ENCODE data around the gene IGSF22. TPM values are rescaled to one million over a fixed set of nuclear protein-coding genes. Genes with fewer than 3 reads are reported as not detected.

IGSF22 gene
- total RNA-seq, 1 experiment from 2014 or later = not detected

DNA sequence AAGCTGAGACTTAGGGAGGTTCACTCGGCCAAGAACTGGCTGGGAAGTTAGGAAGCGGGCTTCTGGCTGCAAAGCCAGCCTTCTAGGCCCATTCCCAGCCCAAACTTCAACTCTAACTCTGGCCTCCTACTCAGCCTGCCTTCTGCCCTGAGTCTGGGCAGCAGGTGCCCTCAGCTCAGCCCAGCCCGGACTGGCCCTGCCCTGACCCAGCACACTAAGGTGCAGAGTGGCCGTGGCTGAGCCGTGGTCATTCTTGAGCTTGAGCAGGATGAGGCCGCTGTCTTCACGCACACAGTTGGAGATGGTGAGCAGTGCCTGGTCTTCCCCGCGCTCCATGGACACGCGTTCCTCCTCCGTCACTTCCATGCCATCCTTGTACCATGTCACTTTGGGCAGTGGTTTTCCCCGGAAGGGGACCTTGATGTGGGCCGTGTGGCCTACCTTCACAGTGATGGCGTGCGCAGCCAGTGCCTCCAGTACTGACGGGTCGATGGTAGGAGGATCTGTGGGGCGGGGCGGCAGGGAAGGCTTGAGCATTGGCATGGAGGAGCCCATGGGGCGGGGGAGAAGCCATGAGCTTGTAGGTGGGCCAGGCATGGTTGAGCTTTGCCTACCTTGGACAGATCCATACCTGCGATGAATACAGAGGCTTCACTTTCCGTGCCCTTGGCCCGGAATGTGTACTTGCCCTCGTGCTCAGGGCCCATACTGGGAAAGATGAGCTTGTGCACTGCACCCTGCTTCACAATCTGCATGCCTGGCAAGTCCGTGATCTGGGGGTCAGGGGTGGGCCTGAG is 12.1 kb downstream of the IGSF22 start:
- no TSS peak for BruUV-seq (replicated peaks)

More for the DNA sequence above, 12.1 kb downstream of the IGSF22 start:
- no peaks in the 10 kb centered on the region for H3K79me2 ChIP-seq (ENCODE audit: insufficient read depth, low read length)
- no peaks in the 10 kb centered on the region for H3K36me3 ChIP-seq (ENCODE audit: control insufficient read depth in 1 of 2, insufficient read depth in 2 of 2, low read length in 2 of 2)
- H4K20me1 ChIP-seq (ENCODE audit: insufficient read depth) = no peaks in the 10 kb centered on the region
- ATAC-seq (no peak), DNase-seq (ENCODE audit: low read depth, low spot score) (no peak)
- no peaks in the 10 kb centered on the region for H3K9me2 ChIP-seq (ENCODE audit: insufficient read depth)
- H3K27ac ChIP-seq (ENCODE audit: low read depth, low read length) = no peak overlapping the region
- no peak for TF ChIP-seq ZFX (IDR thresholded peaks at IDR 0.05)
- TF ChIP-seq FOSL1 (IDR thresholded peaks at IDR 0.05; ENCODE audit: low read depth) = no peak
- no peak for TF ChIP-seq POLR2AphosphoS5 (IDR thresholded peaks at IDR 0.05; ENCODE audit: low read depth, low read length)
- no peak for TF ChIP-seq EZH2phosphoT487 (IDR thresholded peaks at IDR 0.05; ENCODE audit: borderline replicate concordance)
- TF ChIP-seq YY1 (IDR thresholded peaks at IDR 0.05; ENCODE audit: extremely low read depth, insufficient replicate concordance, low read depth, low read length) = no peak
- TF ChIP-seq, protein P1, sequence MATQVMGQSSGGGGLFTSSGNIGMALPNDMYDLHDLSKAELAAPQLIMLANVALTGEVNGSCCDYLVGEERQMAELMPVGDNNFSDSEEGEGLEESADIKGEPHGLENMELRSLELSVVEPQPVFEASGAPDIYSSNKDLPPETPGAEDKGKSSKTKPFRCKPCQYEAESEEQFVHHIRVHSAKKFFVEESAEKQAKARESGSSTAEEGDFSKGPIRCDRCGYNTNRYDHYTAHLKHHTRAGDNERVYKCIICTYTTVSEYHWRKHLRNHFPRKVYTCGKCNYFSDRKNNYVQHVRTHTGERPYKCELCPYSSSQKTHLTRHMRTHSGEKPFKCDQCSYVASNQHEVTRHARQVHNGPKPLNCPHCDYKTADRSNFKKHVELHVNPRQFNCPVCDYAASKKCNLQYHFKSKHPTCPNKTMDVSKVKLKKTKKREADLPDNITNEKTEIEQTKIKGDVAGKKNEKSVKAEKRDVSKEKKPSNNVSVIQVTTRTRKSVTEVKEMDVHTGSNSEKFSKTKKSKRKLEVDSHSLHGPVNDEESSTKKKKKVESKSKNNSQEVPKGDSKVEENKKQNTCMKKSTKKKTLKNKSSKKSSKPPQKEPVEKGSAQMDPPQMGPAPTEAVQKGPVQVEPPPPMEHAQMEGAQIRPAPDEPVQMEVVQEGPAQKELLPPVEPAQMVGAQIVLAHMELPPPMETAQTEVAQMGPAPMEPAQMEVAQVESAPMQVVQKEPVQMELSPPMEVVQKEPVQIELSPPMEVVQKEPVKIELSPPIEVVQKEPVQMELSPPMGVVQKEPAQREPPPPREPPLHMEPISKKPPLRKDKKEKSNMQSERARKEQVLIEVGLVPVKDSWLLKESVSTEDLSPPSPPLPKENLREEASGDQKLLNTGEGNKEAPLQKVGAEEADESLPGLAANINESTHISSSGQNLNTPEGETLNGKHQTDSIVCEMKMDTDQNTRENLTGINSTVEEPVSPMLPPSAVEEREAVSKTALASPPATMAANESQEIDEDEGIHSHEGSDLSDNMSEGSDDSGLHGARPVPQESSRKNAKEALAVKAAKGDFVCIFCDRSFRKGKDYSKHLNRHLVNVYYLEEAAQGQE (IDR thresholded peaks at IDR 0.05; ENCODE audit: low read depth) = no peak
- no peak for TF ChIP-seq EZH2 (IDR thresholded peaks at IDR 0.05)
- no peaks in the 10 kb centered on the region for H3K4me1 ChIP-seq (ENCODE audit: control insufficient read depth in 1 of 2, insufficient read depth in 2 of 2, low read length in 2 of 2)
- H3K27me3 ChIP-seq (ENCODE audit: insufficient read depth, low read length) = peaks cover 17% of the 10 kb centered on the region
- no peaks in the 10 kb centered on the region for H3K9me3 ChIP-seq (ENCODE audit: control insufficient read depth in 1 of 2, insufficient read depth in 1 of 2, low read depth in 1 of 2, low read length in 2 of 2)
- no peak overlapping the region for H3K4me3 ChIP-seq (replicated peaks in 1 of 2; ENCODE audit: low read depth in 1 of 2, low read length in 2 of 2)
- CTCF ChIA-PET = no interaction called here
- no peak overlapping the region for H3K4me2 ChIP-seq (ENCODE audit: low read length)
- RAD21 ChIA-PET (ENCODE audit: low non-redundant PET in 1 of 2, low total read pairs in 2 of 2, uncharacterized antibody in 2 of 2, unreplicated experiment in 2 of 2) = no interaction called here
- intact Hi-C loops (cut with micrococcal nuclease) = no loop called here
- H3K9ac ChIP-seq (ENCODE audit: low read length) = no peak overlapping the region
- no peak overlapping the region for H2AFZ ChIP-seq (ENCODE audit: low read depth, low read length, poor library complexity, severe bottlenecking)
- POLR2A ChIA-PET = no interaction called here

Measured in HCT116 (cell line).